Measurements from ENCODE around the gene C9. TPM values are rescaled to one million over a fixed set of nuclear protein-coding genes. Genes with fewer than 3 reads are reported as not detected.
A peak's percentile ranks its signal among the peaks of the same experiment; 100 is the strongest.
"Not testable (repeated sequence)": the region's sequence is repeated elsewhere in the genome, so short reads cannot be mapped to it uniquely, and the experiment has no call there.

The C9 gene
- not detected in 2 replicates for total RNA-seq (2014; rRNA removed; shearing (Covaris generic))
- not detected in 2 replicates for polyA plus RNA-seq (2014; cell fraction: nucleus; rRNA removed)

GRCh38 chr5:39364367-39364766 is at the start of gene C9:
C9 (minus strand) TSS chr5:39364495; CDS start chr5:39364464, 31 bp downstream.
- no peak for DNase-seq (ENCODE audit: extremely low read depth, low read depth)

DNA sequence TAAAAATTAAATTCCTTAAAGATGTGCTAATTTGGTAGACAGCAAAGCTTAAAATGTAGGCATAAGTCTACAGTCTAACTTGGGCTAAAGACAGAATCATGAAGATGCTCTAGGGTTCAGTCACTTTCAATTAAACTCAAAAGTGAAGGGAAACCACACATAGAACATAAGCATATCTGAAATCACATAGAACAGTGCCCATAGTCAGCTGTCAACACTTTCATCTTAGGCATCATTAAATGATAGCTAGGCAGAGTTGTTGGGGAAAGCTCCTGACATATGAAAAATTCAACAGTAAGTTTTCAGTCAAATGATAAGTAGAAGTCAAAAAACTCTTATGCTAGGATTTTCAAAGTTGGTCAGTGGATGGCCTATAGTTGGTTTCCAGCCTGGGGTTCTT is 49.5 kb upstream of the C9 start:
- DNase-seq (ENCODE audit: extremely low read depth, low read depth) = no peak

- no peak for DNase-seq (ENCODE audit: extremely low read depth, low read depth)
Observed at GRCh38 chr5:39412721-39413394, 48.6 kb upstream of the C9 start.

GRCh38 chr5:39411985-39412384 is 47.7 kb upstream of the C9 start:
- no peak for DNase-seq (ENCODE audit: extremely low read depth, low read depth)

DNA sequence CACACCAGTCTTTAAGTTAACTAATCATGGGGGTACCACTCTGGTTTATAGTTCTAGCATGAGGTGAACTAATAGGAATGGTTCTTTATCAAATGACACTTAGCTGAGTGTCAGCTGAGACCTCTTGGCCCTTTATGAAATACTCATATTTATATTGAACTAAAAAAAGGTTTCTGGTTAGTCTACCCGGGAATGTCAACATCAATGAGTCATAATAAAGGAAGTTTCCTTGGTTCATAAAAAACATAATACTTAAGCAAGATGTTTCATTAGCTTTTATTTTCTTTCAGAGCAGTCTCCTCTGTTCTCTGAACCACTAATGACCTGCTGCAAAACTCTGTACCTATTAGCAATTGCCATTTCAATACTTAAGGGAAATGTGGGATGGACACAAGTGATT is 46.8 kb upstream of the C9 start:
- no peak for DNase-seq (ENCODE audit: extremely low read depth, low read depth)

GRCh38 chr5:39409033-39409432 is 44.7 kb upstream of the C9 start:
- DNase-seq (ENCODE audit: extremely low read depth, low read depth) = no peak

DNA sequence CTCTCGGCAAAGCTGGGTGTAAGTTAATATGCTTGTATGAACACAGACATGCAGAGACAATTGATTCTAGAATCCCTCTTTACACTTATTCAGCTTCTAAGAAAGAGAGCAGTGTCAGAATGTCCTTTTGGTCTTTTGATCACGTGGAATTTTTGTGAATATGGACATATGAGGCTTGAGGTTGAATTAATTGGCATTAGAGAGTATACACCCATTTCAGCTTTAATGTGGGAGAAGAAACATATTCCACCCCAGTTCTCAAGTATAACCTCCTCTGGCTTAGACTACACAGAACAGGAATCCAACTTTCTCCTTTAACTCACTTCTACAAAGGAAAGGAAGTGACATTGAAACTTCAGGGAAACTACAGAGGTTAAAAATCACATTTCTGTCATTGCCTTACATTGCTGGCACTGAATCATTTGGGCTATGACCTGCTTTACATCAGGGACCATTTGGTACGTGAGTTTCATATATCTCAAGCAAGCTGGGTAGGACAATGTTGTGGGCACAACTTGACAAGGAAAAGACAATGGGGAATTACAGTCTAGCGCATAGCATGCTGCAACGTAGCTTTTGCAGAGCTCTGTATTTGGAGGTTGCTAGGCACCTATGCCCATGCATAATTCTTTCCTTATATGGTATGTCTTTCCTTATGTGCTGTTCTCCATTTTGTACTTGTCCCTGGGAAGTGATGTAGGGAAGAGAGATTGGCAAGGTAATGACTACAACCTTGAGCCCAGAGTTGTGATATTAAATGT is 41.0 kb upstream of the C9 start:
- DNase-seq (ENCODE audit: extremely low read depth, low read depth) = no peak

- not testable (repeated sequence) for DNase-seq (ENCODE audit: extremely low read depth, low read depth)
Observed at GRCh38 chr5:39403761-39404160, 39.5 kb upstream of the C9 start.

DNA sequence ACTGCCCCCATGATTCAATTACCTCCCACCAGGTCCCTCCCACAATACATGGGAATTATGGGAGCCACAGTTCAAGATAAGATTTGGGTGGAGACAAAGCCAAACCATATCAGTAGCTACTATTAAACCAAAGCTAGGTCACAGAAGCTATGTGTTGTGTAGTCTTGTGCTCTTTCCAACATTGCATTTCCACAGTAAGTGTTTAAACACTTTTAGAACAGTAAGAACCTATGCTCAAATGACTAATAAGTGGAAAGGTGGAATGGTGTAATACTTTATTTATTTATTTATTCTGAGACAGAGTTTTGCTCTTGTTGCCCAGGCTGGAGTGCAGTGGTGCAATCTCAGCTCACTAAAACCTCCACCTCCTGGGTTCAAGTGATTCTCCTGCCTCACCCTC is 37.8 kb upstream of the C9 start:
- DNase-seq (ENCODE audit: extremely low read depth, low read depth) = not testable (repeated sequence)

DNA sequence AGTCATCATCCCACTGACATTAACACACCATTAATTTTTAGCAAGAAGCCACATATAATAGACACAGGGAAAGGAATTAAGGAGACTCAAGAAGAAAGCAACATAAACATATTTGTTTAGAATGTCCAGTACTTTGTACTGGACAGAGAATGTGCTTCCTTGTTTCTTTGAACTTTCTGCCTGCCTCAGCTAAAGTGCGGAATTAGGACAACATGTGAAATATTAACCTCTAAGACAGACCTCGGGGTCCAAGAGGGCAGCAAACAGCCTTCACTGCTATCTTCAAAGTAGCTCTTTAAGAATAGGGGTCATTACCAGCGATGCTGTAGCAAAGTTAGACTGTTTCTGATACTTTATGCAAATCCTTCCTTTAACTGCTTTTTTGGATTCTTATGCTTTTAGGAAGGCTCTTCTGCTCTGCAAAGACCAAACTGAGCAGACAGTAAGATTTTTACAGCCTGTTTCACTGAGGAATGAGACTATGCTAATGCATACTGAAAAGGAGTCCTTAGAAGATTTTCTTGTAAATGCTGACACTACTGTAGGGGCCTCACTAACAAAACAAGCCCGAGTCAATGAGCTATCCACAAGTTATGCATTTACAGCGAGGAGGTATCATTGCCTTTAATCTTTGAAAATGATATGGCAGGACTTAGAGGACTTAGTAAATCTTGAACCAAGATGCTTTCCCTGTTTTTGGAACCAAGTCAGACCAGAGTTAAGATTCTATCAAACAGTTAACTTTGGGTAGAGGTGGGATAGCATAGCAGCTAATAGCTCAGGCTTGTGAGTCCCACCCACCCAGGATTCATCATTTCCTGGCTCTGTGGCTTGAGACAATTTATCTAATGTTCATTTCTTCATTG is 36.7 kb upstream of the C9 start:
- no peak for DNase-seq (ENCODE audit: extremely low read depth, low read depth)

- peak; percentile 67 for DNase-seq (ENCODE audit: extremely low read depth, low read depth)
Observed at GRCh38 chr5:39399135-39400036, 35.1 kb upstream of the C9 start.

- DNase-seq (ENCODE audit: extremely low read depth, low read depth) = no peak
Observed at GRCh38 chr5:39396843-39397242, 32.5 kb upstream of the C9 start.

- no peak for DNase-seq (ENCODE audit: extremely low read depth, low read depth)
Observed at GRCh38 chr5:39395521-39395920, 31.2 kb upstream of the C9 start.

- no peak for DNase-seq (ENCODE audit: extremely low read depth, low read depth)
Observed at GRCh38 chr5:39394946-39395345, 30.7 kb upstream of the C9 start.

DNA sequence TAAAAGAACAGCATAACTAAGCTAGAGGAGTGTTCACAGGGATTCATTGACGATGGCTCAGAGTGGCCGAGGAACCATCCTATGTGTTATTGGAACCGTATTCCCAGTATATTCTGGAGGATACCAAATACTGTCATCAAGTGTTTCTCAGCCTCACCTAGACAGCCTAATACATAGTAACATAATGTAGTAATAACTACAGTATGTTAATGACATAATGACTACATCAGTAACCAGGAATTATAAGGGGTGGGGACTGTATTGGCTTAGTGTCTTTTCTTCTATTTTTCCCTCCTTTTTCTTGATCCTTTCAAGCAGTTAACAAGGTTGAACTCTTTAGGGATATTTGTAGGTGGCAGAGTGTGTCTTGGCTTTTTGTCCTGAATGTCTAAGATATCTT is 26.6 kb upstream of the C9 start:
- DNase-seq (ENCODE audit: extremely low read depth, low read depth) = no peak

- no peak for DNase-seq (ENCODE audit: extremely low read depth, low read depth)
Observed at GRCh38 chr5:39387293-39387692, 23.0 kb upstream of the C9 start.

DNA sequence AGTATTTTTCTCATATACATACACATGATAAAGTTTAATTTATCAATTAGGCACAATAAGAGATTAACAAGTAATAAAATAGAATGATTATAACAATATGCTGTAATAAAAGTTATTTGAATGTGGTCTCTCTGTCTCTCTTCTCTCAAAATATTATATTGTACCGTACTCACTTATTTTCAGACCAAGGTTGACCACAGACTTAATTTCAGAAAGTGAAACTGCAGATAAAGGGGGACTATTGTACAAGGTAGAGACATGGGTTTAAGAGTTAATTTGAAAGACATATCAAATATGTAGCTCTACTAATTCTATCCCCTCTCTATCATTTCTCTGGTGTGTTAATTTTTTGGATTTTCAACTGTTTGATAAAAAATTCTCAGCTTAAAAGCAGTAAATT is 20.0 kb upstream of the C9 start:
- DNase-seq (ENCODE audit: extremely low read depth, low read depth) = no peak

DNA sequence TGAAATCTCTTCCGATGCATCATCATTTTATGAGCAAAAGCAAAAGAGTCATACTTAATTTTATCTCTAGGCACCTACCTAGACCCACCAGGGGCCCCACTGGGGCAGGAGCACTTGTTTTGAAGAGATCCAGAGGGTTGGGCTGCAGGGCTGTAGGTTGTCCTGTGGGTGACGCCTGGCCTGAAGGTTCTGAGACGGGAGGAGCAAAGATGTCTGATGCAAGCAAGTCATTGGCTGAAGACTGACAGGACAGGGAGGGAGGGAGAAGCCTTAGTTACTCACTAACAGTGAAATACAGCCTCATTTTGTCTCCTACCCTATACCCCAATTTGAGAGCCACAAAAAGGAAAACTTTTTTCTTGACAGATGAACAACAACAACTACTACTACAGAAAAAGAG is 17.1 kb upstream of the C9 start:
- DNase-seq (ENCODE audit: extremely low read depth, low read depth) = no peak

GRCh38 chr5:39379693-39380092 is 15.4 kb upstream of the C9 start:
- DNase-seq (ENCODE audit: extremely low read depth, low read depth) = no peak

DNA sequence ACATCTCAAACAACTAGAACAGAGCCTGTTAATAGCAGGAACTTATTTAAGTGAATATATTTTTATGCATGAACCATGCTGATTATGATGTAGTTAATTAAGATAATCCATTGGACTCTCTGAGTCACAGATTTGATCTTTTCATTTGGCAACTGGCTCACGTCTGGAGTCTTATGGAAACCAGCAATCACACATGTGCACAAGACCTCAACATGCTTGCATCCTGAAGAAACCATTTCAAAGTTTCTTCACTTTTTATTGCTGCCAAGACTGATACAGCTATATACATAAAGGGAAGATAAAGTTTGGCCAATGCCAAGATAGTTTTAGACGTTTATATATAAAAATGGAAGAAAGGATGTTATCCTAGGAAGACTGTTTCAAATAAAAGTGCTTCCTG is 13.3 kb upstream of the C9 start:
- DNase-seq (ENCODE audit: extremely low read depth, low read depth) = no peak

Data from NCI-H460 (cell line).